Measurements from ENCODE around the gene UTP14C.
A peak's percentile ranks its signal among the peaks of the same experiment; 100 is the strongest.

DNA sequence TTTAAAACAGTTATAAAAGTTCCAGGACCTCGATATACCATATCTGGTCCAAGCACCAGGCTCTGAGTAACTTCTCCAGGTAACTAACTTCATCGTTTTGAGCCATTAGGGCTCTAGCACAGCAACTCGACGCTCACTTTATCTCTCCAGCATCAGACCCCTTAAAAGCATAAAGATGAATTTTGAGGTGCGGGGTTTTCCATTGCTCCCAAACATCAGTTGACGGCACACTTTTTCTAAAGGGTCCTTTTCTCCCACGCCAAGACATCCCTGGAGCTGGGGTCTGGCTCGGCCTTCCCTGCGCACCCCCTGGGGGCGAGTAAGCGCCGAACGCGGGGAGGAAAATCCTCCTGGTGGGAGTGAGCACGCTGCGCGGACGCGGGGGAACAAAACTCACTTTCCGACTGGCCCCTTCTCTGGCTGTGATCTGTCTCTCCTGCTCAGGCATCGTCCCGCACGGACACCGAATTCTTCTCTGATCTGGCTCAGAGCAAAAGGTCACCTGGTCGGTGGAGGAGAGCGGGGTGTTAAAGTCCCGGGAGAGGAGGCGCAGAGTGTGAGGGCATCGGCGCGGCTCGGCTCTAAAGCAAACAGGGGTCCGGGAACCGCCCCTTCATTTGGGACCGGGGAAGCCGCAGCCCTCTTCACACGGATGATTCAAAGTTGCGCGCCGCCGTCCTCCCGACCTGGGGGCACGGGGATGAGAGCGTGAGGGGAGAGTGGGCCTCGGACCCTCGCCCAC, 13.4 kb upstream of the UTP14C start, which contains the start of gene ATP7B:
- TF ChIP-seq NFE2 (CRISPR knock-in tag; IDR thresholded peaks at IDR 0.05) (no peak), ZNF790 (CRISPR knock-in tag; IDR thresholded peaks at IDR 0.05; ENCODE audit: borderline replicate concordance) (no peak)
- TF ChIP-seq, protein P1, sequence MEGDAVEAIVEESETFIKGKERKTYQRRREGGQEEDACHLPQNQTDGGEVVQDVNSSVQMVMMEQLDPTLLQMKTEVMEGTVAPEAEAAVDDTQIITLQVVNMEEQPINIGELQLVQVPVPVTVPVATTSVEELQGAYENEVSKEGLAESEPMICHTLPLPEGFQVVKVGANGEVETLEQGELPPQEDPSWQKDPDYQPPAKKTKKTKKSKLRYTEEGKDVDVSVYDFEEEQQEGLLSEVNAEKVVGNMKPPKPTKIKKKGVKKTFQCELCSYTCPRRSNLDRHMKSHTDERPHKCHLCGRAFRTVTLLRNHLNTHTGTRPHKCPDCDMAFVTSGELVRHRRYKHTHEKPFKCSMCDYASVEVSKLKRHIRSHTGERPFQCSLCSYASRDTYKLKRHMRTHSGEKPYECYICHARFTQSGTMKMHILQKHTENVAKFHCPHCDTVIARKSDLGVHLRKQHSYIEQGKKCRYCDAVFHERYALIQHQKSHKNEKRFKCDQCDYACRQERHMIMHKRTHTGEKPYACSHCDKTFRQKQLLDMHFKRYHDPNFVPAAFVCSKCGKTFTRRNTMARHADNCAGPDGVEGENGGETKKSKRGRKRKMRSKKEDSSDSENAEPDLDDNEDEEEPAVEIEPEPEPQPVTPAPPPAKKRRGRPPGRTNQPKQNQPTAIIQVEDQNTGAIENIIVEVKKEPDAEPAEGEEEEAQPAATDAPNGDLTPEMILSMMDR (CRISPR knock-in tag; IDR thresholded peaks at IDR 0.05), result 0 out of 2 replicates have a peak, but pooled peaks have one; percentile 38
- TF ChIP-seq, protein P2, sequence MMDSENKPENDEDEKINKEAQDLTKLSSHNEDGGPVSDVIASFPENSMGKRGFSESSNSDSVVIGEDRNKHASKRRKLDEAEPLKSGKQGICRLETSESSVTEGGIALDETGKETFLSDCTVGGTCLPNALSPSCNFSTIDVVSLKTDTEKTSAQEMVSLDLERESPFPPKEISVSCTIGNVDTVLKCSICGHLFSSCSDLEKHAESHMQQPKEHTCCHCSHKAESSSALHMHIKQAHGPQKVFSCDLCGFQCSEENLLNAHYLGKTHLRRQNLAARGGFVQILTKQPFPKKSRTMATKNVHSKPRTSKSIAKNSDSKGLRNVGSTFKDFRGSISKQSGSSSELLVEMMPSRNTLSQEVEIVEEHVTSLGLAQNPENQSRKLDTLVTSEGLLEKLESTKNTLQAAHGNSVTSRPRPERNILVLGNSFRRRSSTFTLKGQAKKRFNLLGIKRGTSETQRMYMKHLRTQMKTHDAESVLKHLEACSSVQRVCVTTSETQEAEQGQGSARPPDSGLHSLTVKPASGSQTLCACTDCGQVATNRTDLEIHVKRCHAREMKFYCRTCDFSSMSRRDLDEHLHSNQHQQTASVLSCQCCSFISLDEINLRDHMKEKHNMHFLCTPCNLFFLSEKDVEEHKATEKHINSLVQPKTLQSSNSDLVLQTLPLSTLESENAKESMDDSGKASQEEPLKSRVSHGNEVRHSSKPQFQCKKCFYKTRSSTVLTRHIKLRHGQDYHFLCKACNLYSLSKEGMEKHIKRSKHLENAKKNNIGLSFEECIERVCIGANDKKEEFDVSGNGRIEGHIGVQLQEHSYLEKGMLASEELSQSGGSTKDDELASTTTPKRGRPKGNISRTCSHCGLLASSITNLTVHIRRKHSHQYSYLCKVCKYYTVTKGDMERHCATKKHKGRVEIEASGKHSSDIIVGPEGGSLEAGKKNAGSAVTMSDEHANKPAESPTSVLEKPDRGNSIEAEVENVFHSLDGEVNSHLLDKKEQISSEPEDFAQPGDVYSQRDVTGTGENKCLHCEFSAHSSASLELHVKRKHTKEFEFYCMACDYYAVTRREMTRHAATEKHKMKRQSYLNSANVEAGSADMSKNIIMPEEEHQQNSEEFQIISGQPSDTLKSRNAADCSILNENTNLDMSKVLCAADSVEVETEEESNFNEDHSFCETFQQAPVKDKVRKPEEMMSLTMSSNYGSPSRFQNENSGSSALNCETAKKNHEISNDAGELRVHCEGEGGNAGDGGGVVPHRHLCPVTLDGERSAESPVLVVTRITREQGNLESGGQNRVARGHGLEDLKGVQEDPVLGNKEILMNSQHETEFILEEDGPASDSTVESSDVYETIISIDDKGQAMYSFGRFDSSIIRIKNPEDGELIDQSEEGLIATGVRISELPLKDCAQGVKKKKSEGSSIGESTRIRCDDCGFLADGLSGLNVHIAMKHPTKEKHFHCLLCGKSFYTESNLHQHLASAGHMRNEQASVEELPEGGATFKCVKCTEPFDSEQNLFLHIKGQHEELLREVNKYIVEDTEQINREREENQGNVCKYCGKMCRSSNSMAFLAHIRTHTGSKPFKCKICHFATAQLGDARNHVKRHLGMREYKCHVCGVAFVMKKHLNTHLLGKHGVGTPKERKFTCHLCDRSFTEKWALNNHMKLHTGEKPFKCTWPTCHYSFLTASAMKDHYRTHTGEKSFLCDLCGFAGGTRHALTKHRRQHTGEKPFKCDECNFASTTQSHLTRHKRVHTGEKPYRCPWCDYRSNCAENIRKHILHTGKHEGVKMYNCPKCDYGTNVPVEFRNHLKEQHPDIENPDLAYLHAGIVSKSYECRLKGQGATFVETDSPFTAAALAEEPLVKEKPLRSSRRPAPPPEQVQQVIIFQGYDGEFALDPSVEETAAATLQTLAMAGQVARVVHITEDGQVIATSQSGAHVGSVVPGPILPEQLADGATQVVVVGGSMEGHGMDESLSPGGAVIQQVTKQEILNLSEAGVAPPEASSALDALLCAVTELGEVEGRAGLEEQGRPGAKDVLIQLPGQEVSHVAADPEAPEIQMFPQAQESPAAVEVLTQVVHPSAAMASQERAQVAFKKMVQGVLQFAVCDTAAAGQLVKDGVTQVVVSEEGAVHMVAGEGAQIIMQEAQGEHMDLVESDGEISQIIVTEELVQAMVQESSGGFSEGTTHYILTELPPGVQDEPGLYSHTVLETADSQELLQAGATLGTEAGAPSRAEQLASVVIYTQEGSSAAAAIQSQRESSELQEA (CRISPR knock-in tag; IDR thresholded peaks at IDR 0.05; ENCODE audit: not compliant biosample characterization), result no peak
